ENCODE data around the gene SLC26A2.

DNA sequence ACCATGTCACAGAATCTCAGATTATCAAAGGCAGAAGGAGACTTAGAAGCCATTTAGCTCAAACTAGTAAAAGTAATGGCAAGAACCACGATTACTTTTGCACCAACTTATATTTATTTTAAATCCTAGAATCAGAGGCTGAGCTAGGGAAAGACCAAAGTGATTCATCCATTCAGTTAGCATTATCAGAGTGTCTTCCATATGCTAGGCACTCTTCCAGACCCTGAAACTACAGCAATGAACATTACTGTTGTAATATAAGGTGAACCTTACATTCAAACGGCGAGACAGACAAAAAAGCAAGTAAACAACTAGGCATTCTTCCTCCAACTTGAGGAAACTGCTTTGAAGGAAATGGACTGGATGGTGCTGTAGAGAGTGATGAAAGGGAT is 23.9 kb upstream of the SLC26A2 start:
- TF ChIP-seq POLR2AphosphoS5 (IDR thresholded peaks at IDR 0.05; ENCODE audit: low read depth, low read length) (no peak), POLR2A (IDR thresholded peaks at IDR 0.05; ENCODE audit: low read depth, low read length) (no peak)

Data from GM12892 (cell line).